HG02884 (cell line): Measurements from ENCODE around the gene DUSP22.
"Not testable (repeated sequence)": the region's sequence is repeated elsewhere in the genome, so short reads cannot be mapped to it uniquely, and the experiment has no call there.

Experiments
- ATAC-seq: cut with Tn5 transposase; IDR thresholded peaks from one replicate; pipeline ENCODE4 v1.9.1; 2021; ENCODE audit warnings: mild to moderate bottlenecking, moderate library complexity; ENCODE audit not compliant: unreplicated experiment

DUSP22 gene

DNA sequence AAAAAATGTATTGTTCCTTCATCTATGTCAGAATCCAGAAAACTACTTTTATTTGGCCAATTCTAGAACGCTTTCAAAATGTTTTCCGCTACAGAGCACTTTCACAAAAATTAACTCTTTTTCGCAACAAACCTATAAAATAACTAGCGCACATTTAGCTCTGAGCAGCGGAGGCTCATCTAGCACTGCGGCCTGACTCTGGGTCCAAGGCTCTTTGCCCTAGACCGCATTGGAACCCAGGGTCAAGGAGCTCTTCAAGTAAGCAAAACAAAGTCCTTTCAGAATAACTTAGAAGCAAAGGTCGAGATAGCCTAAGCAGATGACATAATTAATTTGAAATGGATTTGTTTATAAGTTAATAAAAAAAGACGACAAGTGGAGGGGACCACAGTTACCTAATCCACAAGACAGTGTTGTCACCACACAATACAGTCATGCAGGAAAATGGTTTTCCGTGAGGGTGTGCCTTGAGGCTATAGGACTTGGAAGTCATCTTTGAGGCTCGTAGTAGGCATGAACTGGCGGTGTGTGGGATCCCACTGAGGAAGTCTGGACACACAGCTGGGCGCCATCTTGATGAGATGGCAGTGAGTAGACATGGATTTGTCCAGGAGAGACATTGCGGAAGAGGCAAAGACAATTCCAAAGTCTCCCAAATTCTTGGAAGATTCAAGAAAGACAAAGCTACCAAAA lies 70.1 kb downstream of the DUSP22 start:
- ATAC-seq = no peak

DNA sequence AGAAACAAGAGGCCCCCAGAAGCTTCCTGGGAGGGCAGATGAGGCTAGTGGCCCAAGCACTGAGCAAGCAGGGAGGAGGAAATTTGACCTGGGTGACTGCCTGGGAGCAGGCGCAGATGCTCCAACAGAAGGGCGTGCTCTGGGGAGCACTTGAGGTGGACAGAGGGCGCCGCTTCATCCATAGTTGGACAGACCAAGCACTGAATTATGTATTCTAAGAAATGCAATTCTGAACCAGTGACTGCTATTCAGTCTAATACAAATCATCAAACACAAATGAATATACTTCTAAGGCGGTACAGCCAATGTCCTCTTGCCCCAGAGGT lies 70.6 kb downstream of the DUSP22 start:
- no peak for ATAC-seq

DNA sequence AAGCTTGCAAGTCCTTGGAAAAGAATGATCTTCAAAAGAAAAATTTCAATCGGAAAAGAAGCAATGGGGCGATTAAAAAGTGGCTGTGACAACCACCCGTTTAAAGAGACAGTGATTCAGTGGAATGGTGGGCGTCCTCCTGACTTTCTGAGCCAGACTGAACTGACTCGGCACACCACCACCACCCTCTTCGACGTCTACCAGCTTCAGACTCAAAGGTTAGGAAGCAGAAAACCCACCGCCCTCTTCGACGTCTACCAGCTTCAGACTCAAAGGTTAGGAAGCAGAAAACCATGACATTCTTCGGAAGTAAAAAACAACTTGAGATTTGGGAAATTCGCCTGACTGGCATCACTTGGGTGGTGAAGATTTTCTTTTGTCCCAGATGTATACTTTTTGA lies 71.0 kb downstream of the DUSP22 start:
- no peak for ATAC-seq

DNA sequence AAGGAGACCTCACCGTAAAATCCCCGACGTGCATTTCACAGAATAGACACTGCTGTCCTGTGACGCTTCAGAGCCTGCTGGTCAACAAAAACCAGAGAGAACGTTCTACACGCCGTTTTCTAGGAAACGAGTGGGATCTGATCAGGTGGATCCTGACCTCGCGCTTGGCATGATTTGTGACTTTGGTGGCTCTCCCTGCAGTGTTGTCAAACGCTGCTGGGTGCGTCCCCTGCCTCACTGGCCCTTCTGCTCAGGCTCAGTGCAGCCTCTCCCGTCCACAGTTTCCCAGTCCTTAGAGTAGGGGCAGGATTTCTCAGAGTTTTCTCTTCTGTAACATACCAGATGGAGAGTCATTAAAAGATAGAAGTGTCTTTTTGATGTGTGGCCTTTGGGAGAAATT lies 71.6 kb downstream of the DUSP22 start:
- no peak for ATAC-seq

DNA sequence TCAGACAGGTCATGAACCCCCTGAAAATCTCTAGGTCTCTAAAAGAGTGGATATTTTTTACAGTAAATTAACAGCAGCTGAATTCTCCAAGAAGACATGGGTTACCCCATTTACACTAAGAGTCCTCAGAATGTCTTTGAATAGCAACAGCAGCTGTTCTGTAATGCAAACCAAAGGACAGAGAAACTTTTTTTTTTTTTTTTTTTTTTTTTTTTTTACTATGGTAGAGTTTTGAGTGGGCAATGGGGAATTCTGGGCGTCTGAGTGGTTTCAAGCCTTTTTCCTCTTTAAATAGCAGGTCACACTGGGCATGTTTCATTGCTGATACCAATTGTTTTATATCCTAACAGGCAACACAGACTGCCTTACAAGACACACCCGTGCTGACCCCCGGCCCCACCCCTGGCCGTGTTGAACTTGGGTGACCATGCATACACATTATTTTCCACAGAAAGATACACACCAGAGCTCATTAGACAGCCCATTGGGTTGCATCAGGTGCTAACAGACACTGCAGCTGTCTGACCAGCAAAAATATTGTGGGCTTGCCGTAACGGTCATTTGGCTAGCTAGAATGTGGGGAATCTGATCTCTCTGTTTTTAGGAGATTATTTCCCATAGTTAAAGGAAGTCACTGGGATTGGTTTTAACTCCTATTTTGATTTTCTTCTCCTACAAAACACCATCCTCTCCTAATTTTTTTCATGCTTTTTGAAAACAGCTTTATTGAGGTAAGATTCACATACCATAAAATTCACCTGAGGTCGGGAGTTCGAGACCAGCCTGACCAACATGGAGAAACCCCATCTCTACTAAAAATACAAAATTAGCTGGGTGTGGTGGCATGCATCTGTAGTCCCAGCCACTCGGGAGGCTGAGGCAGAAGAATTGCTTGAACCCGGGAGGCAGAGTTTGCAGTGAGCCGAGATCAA lies 72.6 kb downstream of the DUSP22 start:
- ATAC-seq = peak; percentile 71

DNA sequence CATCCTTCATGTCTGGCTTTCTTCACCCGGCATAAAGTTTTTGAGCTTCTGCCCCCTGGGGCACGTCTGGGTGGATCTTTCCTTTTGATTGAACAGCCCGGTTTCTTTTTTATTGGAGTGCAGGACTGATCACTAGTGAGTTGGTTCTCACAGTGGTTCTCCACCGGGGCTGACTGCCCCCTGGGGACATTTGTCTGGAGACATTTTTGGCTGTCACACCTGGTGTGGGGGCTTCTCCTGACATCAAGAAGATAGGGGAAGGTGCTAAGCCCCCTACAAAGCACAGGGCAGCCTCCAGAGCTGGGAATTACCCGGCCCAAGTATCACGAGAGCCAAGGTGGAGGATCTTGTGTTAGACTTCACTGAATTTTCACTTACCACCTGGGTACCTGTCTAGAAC lies 73.5 kb downstream of the DUSP22 start:
- no peak for ATAC-seq

DNA sequence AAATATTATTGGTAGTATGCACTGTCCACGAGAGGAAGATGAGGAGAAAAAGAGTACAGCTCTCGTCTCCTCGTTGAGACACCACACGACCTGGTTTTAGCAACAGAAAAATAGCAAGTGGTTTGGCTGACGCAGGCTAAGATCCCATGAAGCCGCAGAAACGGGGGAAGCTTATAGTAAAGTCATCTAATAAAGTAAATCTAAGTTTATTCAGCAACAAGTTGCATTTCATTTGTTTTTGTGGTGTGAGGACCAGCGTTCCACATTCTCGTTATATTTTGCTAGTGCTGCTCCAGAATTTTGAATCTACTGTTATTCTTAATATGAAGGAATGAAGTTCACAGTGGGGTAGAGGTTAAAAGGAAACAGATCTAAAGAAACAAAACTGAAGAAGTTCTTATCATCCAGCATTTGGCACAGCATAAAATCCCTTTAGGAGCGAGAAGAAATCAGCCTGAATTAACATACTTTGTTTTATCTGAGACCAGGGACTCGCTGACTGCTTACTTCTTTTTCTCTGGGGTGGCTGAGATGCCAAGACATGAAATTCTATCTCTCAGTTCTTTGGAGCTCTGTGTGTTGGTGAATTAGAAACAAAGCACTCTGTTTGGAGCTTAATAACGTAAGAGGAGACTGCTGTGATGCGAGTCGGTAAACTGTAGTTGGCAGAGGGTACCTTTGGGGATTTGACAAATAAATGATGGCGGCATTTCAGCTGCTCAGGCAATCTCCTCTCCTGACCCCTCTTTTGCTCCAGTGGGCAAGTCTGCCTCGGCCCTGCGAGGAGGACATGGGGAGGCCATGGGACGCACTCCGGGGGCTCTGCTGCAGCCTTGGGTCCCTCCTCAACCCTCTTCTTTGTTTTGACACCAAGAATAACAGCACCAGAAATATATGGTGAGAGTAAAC lies 74.4 kb downstream of the DUSP22 start:
- ATAC-seq = no peak

DNA sequence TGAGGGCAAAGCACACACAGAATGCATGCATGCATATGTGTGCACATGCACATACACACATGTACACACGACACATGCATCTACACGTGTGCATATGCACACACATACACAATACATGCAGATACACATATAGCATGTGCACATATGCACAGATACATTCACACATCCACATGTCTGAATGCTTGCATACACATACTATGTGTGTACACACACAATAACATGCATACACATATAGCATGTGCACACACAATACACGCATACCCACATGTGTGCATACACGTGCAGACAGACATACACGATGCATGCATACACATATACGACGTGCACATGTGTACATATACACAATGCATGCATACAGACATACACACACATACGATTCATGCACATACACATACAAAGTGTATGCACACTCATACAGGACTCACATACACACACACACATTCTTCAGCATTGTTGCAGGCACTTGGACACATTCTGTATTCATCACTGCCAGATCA lies 75.1 kb downstream of the DUSP22 start:
- no peak for ATAC-seq

DNA sequence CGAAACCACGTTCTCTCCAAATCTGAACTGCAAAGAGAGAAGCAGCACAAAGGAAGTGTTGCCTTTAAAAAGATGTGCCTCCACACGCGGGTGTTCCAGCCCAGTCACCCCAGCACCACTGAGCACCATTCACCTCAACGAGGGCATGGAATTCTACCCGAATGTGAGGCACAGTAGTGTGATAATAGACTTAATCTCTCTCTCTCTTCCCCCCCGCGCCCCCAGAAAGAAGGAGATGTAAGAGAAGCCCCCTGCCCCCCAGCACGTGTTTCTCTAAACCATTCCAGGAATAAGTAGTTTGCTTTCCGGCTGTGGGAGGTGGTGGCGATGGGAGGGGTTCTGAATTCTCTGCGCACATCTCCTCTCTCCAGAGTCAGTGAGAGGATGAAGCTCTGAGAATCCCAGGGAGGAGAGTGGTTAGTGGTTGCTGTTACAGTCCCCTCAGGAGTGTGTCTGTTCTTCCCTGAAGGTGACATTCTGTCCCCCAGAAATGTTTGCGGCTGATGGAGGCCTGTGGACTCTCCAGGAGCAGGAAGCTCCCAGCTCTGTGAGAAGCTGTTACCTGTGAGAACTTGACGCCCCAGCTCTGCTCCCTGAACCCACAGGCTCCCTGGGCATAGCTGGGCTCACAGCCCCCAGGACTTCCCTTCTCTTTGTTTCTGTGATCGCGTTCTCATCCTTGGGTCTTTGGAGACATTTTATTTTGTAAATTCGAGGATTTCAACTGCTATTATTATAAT lies 75.8 kb downstream of the DUSP22 start:
- ATAC-seq = no peak

DNA sequence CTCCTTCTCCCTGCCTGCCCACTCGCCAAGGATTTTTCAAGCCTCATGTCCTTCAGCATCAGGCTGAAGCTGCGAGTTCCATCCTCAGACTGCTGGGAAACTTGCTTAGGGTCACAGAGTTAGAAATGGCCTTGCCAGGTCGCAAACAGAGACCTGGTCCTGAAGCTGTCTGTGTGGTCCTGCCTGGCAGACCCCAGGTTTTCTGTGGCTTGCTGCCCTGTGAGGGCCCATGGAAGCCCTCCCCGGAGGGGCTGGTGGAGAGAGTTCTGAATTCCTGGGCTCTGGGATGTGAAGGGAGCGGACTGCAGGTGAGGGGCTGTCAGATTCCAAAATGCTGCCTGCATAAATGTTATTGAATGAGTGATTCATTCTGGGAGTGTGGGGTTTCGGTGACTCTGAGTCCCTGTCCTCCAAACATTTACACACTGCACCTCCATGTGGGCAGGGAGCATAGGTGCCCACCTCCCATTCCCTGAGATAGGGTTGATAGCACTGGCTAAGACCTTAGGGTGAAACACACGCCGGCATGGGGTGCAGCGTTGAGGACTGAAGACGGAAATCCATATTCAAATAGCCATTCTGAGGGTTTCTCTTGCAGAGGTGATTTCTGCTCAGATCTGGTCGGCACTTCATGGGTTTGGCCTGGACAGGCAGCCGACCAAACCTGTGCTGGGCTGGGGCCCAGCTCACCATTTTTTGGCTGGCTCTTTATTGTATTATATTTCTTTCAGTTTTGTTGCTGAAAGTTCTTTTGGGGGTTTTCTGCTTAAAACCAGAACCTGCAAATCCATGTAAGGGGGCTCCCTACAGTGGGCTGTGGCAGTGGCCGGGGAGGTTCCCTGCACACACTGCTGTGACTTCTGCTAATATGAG lies 77.5 kb downstream of the DUSP22 start:
- no peak for ATAC-seq

DNA sequence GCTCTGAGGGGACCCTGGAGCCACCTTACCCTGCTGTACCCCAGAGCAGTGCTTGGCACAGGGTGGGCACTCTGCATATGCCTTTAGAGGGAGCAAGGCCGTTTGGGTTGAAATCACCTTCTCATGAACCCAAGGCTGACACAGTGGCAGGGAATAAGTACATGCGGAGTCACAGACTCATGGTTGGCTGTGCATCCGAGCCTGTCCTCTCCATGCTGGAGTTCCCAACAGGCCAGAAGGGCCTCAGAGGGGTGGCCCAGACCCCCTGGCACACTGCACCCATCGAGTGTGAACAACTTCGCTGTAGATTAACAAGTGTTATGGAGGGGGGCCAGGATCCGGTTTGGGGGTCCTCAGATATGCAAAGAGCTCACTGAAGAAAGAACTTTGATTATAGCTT lies 78.3 kb downstream of the DUSP22 start:
- ATAC-seq = no peak

DNA sequence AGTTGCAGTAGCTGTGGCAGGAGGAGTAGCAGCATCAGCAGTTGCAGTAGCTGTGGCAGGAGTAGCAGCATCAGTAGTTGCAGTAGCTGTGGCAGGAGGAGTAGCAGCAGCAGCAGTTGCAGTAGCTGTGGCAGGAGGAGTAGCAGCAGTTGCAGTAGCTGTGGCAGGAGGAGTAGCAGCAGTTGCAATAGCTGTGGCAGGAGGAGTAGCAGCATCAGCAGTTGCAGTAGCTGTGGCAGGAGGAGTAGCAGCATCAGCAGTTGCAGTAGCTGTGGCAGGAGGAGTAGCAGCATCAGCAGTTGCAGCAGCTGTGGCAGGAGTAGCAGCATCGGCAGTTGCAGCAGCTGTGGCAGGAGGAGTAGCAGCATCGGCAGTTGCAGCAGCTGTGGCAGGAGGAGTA lies 79.6 kb downstream of the DUSP22 start:
- not testable (repeated sequence) for ATAC-seq

DNA sequence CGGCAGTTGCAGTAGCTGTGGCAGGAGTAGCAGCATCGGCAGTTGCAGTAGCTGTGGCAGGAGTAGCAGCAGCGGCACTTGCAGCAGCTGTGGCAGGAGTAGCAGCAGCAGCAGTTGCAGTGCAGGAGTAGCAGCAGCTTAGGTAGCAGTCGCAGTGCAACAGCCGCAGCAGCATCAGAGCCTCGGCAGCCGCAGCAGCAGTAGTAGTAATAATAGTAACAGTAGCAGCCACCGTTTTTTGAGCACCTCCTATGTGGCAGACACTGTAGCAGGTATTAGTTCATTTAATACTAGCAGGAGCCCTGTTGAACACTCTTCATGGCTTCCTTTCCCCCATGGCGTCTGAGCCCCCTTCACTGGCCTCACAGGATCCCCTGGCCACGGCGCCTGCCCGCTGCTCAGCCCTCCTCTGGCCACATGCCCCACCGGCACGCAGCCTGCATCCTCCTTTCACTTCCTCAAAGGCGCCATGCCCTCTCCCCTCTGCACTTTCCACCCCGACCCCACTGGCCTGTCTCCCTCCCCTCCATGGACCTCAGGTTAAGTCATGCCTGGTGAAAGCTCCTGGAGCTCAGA lies 80.1 kb downstream of the DUSP22 start:
- ATAC-seq = no peak

DNA sequence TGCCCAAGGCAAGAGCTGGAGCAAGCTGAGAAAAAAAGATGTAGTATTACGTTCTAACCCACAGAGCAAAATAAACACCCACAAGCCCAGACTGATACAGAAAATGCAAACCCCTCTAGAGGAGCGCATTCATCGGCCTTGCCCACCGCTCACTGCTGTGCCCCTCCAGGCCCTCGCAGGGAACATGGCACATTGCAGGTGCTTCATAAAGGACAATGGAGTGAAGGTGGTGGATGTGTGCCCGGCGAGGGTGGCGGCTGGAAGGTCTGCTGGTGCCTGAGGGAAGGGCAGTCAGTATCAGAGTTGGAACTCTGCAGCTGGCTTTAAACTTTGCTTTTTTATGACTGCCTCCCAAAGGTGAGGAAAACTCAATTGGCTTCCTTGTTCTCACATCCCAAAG lies 80.7 kb downstream of the DUSP22 start:
- ATAC-seq = no peak

DNA sequence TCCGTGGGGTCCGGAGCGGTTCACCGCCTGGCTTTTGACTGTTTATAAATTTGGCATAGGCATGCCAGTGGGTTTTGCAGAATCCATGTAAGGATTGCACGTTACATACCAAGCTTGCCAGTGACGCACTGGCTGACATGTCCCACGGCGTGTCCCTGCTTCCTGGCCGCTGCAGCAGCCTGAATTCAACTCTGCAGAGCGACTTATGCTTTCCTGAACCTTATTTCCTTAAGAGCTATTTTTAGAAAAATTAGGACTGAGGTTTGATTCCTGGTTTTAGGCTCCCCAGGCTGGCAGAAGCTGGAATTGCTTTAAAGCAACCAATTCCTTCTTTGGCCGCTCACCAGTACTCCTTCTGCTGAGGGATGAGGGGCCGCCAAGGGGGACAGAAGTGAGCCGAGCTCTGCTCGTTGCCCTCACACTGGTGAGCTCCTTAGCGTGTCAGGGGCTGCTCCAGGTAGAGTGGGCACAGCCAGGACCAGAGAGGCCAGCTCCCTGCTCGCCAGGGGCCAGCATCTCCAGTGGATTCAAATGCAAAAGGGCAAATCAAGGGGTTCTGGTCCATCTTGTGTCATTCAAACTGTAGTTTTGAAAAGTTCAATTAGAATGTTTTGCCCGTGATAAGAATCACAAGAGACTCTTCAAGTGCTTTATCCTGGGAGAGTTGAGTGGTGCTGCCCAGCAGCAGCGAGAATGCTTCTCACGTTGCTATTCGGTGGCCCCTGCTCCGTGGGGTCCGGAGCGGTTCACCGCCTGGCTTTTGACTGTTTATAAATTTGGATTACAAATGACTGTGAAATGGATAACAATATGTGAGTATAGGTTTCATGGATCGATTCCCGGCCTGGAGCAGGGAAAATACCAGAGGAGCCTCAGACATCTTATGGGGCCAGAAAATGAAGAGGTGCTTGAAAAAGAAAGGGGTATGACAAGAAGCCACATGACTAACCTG lies 81.8 kb downstream of the DUSP22 start:
- no peak for ATAC-seq

DNA sequence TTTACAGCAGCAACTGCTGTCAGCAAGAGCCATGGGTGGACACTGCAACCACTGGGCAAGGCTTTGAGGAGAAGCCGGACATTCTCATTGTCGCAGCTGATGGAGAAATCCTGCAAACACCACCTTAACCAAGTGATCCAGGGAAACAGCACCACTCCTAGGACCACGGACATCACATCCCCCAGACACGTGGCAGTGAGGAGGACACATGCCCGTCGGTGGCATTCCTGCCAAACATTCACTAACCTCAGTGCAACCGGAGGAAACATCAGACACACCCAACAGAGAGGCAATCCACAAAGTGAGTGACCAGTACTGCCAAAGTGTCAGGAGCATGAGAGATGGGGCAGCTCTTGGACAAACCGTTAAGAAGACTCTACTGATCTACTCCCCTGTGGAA lies 82.7 kb downstream of the DUSP22 start:
- ATAC-seq = no peak

DNA sequence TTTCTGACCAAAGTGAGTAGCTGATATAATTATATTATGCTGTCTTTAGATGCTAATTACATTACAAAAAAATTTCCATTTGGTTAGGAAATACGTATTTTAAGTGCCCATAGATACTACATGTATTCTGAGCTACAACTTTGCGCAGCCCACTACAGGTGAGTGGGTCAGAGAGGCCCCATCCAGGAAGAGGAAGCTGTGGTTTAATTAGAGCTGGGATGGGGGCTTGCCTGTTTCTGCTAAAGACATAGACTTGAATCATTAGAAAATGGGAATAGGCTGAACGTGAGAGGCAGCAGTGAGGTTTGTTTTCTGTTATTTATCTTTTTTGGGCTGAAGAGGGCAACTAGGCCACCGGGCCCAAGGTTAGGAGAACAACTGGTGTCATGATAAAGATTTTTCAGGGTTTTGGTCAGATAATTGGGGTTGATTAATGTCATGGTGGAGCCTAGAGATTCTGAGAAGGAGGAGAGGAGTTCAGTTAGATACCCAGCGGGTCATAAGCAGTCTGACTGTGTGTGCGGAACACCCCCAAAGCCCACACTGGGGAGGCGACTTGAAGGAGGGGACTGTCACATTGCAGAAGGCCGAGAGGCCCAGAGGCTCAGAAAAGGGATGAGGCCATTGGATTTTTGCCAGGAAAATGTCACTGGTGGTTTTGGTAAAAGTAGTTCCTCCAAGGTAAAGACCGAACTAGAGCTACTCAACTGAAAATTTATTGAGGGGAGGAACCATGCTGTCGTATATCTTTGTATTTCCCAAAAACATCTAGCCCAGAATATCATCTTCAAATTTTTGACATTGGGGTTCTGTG lies 84.7 kb downstream of the DUSP22 start:
- no peak for ATAC-seq
